ENCODE results near the gene CA12.

GRCh38 chr15:63306492-63307073 lies 75.1 kb downstream of the CA12 start:
- TF ChIP-seq, protein P1, sequence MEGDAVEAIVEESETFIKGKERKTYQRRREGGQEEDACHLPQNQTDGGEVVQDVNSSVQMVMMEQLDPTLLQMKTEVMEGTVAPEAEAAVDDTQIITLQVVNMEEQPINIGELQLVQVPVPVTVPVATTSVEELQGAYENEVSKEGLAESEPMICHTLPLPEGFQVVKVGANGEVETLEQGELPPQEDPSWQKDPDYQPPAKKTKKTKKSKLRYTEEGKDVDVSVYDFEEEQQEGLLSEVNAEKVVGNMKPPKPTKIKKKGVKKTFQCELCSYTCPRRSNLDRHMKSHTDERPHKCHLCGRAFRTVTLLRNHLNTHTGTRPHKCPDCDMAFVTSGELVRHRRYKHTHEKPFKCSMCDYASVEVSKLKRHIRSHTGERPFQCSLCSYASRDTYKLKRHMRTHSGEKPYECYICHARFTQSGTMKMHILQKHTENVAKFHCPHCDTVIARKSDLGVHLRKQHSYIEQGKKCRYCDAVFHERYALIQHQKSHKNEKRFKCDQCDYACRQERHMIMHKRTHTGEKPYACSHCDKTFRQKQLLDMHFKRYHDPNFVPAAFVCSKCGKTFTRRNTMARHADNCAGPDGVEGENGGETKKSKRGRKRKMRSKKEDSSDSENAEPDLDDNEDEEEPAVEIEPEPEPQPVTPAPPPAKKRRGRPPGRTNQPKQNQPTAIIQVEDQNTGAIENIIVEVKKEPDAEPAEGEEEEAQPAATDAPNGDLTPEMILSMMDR (IDR thresholded peaks at IDR 0.05), result no peak
- no peak for TF ChIP-seq POLR2A (IDR thresholded peaks at IDR 0.05)

Measured in esophagus squamous epithelium (tissue), 4 donors.